SH-SY5Y (cell line): ENCODE results near the gene S100A5.

Experiments used
- GATA2 ChIP-seq: IDR thresholded peaks from 2 replicates; pipeline ENCODE4 v1.6.1; 2011; ENCODE audit warnings: mild to moderate bottlenecking, low read depth, low read length
- GATA3 ChIP-seq: IDR thresholded peaks from 2 replicates; pipeline ENCODE4 v1.6.1; 2011; ENCODE audit warnings: low read depth, mild to moderate bottlenecking, low read length, moderate library complexity

GRCh38 chr1:153556348-153556747, 15.6 kb upstream of the S100A5 start:
- TF ChIP-seq GATA2 (no peak), GATA3 (no peak)
